ENCODE results near the gene IMMT.

DNA sequence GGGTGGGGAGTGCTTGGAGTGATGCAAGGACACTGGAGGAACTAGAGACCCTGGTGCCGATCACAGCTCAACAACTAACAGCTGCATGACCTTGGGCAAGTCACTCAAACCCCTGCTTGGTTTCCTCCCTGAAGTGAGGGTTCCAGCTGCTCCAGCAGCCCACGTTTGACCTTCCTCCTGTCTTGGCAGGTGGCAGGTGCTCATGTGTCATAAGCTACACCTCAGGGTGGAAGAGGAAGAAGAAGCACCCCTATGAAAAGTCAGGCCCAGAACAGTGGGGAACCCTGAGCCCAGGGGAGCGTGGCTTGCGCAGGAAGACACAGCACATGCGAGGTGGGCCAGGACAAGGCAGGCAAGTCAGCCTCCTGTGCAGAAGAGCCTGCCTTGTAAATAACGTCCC is 46.3 kb upstream of the IMMT start:
- TF ChIP-seq, protein P1, sequence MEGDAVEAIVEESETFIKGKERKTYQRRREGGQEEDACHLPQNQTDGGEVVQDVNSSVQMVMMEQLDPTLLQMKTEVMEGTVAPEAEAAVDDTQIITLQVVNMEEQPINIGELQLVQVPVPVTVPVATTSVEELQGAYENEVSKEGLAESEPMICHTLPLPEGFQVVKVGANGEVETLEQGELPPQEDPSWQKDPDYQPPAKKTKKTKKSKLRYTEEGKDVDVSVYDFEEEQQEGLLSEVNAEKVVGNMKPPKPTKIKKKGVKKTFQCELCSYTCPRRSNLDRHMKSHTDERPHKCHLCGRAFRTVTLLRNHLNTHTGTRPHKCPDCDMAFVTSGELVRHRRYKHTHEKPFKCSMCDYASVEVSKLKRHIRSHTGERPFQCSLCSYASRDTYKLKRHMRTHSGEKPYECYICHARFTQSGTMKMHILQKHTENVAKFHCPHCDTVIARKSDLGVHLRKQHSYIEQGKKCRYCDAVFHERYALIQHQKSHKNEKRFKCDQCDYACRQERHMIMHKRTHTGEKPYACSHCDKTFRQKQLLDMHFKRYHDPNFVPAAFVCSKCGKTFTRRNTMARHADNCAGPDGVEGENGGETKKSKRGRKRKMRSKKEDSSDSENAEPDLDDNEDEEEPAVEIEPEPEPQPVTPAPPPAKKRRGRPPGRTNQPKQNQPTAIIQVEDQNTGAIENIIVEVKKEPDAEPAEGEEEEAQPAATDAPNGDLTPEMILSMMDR (IDR thresholded peaks at IDR 0.05) = no peak
- TF ChIP-seq EZH2 (IDR thresholded peaks at IDR 0.05; ENCODE audit: borderline replicate concordance, insufficient read depth, low read depth, low read length, poor library complexity, severe bottlenecking) = no peak

Data from B cell (primary cell).